CD4-positive, CD25-positive, alpha-beta regulatory T cell (primary cell): ENCODE results near the gene ZNF518B. TPM values are rescaled to one million over a fixed set of nuclear protein-coding genes. Genes with fewer than 3 reads are reported as not detected.
"Not testable (repeated sequence)": the region's sequence is repeated elsewhere in the genome, so short reads cannot be mapped to it uniquely, and the experiment has no call there.

Experiments
- ATAC-seq, 2 donors: fragments of 150-1000 bp; cut with Tn5 transposase; one replicate each; pipeline ENCODE4 v1.10.0; 2021; ENCODE audit warnings: low read depth in 2 of 2, moderate number of reproducible peaks in 2 of 2, moderate library complexity in 1 of 2
- DNase-seq, 3 donors: peaks; one replicate each; pipeline versions ENCODE4 v3.0.0 to v3.0.0-alpha.2; 2012 to 2022; ENCODE audit warnings: mixed read lengths in 1 of 3
- H3K27ac ChIP-seq: one replicate; pipeline ENCODE4 v1.7.0; 2013; ENCODE audit warnings: mild to moderate bottlenecking, low read length; ENCODE audit not compliant: insufficient read depth, poor library complexity, severe bottlenecking
- H3K27me3 ChIP-seq: one replicate; pipeline ENCODE4 v1.7.0; 2013; ENCODE audit warnings: low read length; ENCODE audit not compliant: control insufficient read depth, insufficient read depth
- H3K36me3 ChIP-seq: one replicate; pipeline ENCODE4 v1.7.0; 2013; ENCODE audit warnings: mild to moderate bottlenecking, low read length, moderate library complexity; ENCODE audit not compliant: control insufficient read depth, insufficient read depth
- H3K4me1 ChIP-seq: 2 replicates; pipeline ENCODE4 v1.7.0; 2013; ENCODE audit warnings: mild to moderate bottlenecking, low read length; ENCODE audit not compliant: insufficient read depth, control insufficient read depth, poor library complexity, severe bottlenecking
- H3K4me3 ChIP-seq: one replicate; pipeline ENCODE4 v1.7.0; 2013; ENCODE audit warnings: low read depth, mild to moderate bottlenecking, low read length, moderate library complexity
- H3K9me3 ChIP-seq, 2 experiments: 1 replicate in 1 of 2; 2 replicates in 1 of 2; pipeline ENCODE4 v1.7.0; 2013; ENCODE audit warnings: low read length in 2 of 2, mild to moderate bottlenecking in 1 of 2, moderate library complexity in 1 of 2; ENCODE audit not compliant: control insufficient read depth in 2 of 2
- H3K27ac Mint-ChIP-seq, 3 donors: one replicate each; pipeline ENCODE4 v1.8.0; 2020 to 2022; ENCODE audit warnings: mild to moderate bottlenecking in 3 of 3, mixed read lengths in 3 of 3, moderate library complexity in 2 of 3
- H3K27me3 Mint-ChIP-seq: one replicate; pipeline ENCODE4 v1.8.0; 2022; ENCODE audit warnings: mild to moderate bottlenecking, mixed read lengths
- H3K36me3 Mint-ChIP-seq: one replicate; pipeline ENCODE4 v1.8.0; 2020; ENCODE audit warnings: mixed read lengths
- H3K4me1 Mint-ChIP-seq, 4 donors: one replicate each; pipeline ENCODE4 v1.8.0; 2020 to 2022; ENCODE audit warnings: mixed read lengths in 4 of 4, mild to moderate bottlenecking in 1 of 4
- H3K4me3 Mint-ChIP-seq, 4 donors: one replicate each; pipeline ENCODE4 v1.8.0; 2020 to 2022; ENCODE audit warnings: mild to moderate bottlenecking in 4 of 4, mixed read lengths in 4 of 4, moderate library complexity in 3 of 4
- H3K9me3 Mint-ChIP-seq, 7 donors: one replicate each; pipeline ENCODE4 v1.8.0; 2020 to 2022; ENCODE audit warnings: mixed read lengths in 7 of 7, mild to moderate bottlenecking in 3 of 7, moderate library complexity in 2 of 7
- polyA plus RNA-seq, 4 donors: library from polyadenylated mRNA; unstranded; fragments of 300-500 nt; fragmentation: Illumina TruSeq; gene quantifications; one replicate each; pipeline ENCODE4 v1.2.3, GENCODE V29; 2021
- total RNA-seq: library from RNA; stranded (reverse); gene quantifications from one replicate; pipeline ENCODE4 v1.2.3, GENCODE V29; 2022

Gene ZNF518B
- total and polyA plus RNA-seq, 5 donors from 2014 or later, result 9.0 to 22.9 (median 11.5) TPM

- H3K27ac Mint-ChIP-seq, result no peak overlapping the region
- Histone ChIP-seq H3K27me3 (no peaks in the 10 kb centered on the region), H3K4me1 (no peaks in the 10 kb centered on the region), H3K27ac (no peak overlapping the region), H3K4me3 (no peak overlapping the region), H3K36me3 (no peaks in the 10 kb centered on the region), H3K9me3 (peaks cover 16 to 17% of the 10 kb centered on the region in 2 experiments)
- ATAC-seq, result no peak
- H3K36me3 Mint-ChIP-seq, result peaks cover 20% of the 10 kb centered on the region
- H3K4me1 Mint-ChIP-seq, result peaks cover 0 to 3% (median 1%) of the 10 kb centered on the region in 4 donors
- DNase-seq, result no peak
- no peak overlapping the region for H3K4me3 Mint-ChIP-seq
- H3K27me3 Mint-ChIP-seq, result no peaks in the 10 kb centered on the region
- H3K9me3 Mint-ChIP-seq, result peaks cover 2 to 22% (median 6%) of the 10 kb centered on the region in 7 donors
Observed at GRCh38 chr4:10437735-10438134, 19.5 kb downstream of the ZNF518B start.

- H3K4me1 ChIP-seq, ATAC-seq, H3K4me1 Mint-ChIP-seq, DNase-seq, H3K27me3 ChIP-seq, H3K36me3 ChIP-seq, H3K4me3 Mint-ChIP-seq, H3K36me3 Mint-ChIP-seq, H3K27ac Mint-ChIP-seq, H3K27ac ChIP-seq, H3K9me3 ChIP-seq, H3K4me3 ChIP-seq: not testable (repeated sequence)
- H3K27me3 Mint-ChIP-seq, result peaks cover 12% of the 10 kb centered on the region
- H3K9me3 Mint-ChIP-seq, result peaks cover 1 to 18% (median 8%) of the 10 kb centered on the region in 7 donors
Observed at GRCh38 chr4:10427680-10428079, 29.5 kb downstream of the ZNF518B start.

GRCh38 chr4:10421344-10422055 lies 35.7 kb downstream of the ZNF518B start:
- ATAC-seq, result no peak
- peaks cover 12% of the 10 kb centered on the region for H3K27me3 Mint-ChIP-seq
- Histone ChIP-seq H3K27me3 (no peaks in the 10 kb centered on the region), H3K4me3 (no peak overlapping the region), H3K27ac (no peak overlapping the region), H3K36me3 (no peaks in the 10 kb centered on the region), H3K9me3 (no peaks in the 10 kb centered on the region), H3K4me1 (no peaks in the 10 kb centered on the region)
- peaks cover 3% of the 10 kb centered on the region for H3K36me3 Mint-ChIP-seq
- H3K27ac Mint-ChIP-seq, result peak overlapping the region; percentile 54 to 77 (median 66)
- DNase-seq, result peak in 2 of 3 donors; percentile 23 to 24
- H3K9me3 Mint-ChIP-seq, result peaks cover 0 to 11% (median 2%) of the 10 kb centered on the region in 7 donors
- peaks cover 0 to 6% (median 4%) of the 10 kb centered on the region in 4 donors for H3K4me1 Mint-ChIP-seq
- H3K4me3 Mint-ChIP-seq, result peak overlapping the region in 1 of 4 donors; percentile 32

- Histone ChIP-seq H3K27ac (no peak overlapping the region), H3K4me3 (no peak overlapping the region), H3K9me3 (no peaks in the 10 kb centered on the region), H3K36me3 (no peaks in the 10 kb centered on the region), H3K27me3 (no peaks in the 10 kb centered on the region), H3K4me1 (no peaks in the 10 kb centered on the region)
- H3K9me3 Mint-ChIP-seq, result peaks cover 0 to 3% (median 0%) of the 10 kb centered on the region in 7 donors
- no peaks in the 10 kb centered on the region for H3K36me3 Mint-ChIP-seq
- ATAC-seq, result no peak
- DNase-seq, result no peak
- no peaks in the 10 kb centered on the region for H3K27me3 Mint-ChIP-seq
- H3K4me3 Mint-ChIP-seq, result no peak overlapping the region
- H3K4me1 Mint-ChIP-seq, result peaks cover 0 to 8% (median 5%) of the 10 kb centered on the region in 4 donors
- H3K27ac Mint-ChIP-seq, result no peak overlapping the region
Observed at GRCh38 chr4:10417740-10418139, 39.5 kb downstream of the ZNF518B start.

- DNase-seq (peak in 2 of 3 donors; percentile 4 to 38), ATAC-seq (no peak)
- H3K27me3 Mint-ChIP-seq, result no peaks in the 10 kb centered on the region
Observed at GRCh38 chr4:10416441-10416840, 40.8 kb downstream of the ZNF518B start.

GRCh38 chr4:10413177-10413576 lies 44.0 kb downstream of the ZNF518B start:
- peaks cover 0 to 4% (median 2%) of the 10 kb centered on the region in 4 donors for H3K4me1 Mint-ChIP-seq
- Histone ChIP-seq H3K27ac (no peak overlapping the region), H3K27me3 (no peaks in the 10 kb centered on the region), H3K9me3 (no peaks in the 10 kb centered on the region), H3K4me1 (no peaks in the 10 kb centered on the region), H3K4me3 (no peak overlapping the region), H3K36me3 (no peaks in the 10 kb centered on the region)
- H3K4me3 Mint-ChIP-seq, result no peak overlapping the region
- H3K27ac Mint-ChIP-seq, result no peak overlapping the region
- H3K9me3 Mint-ChIP-seq, result peaks cover 0 to 1% (median 0%) of the 10 kb centered on the region in 7 donors
- no peaks in the 10 kb centered on the region for H3K36me3 Mint-ChIP-seq
- ATAC-seq (no peak), DNase-seq (no peak)
- H3K27me3 Mint-ChIP-seq, result no peaks in the 10 kb centered on the region

More at GRCh38 chr4:10416441-10416840, 40.8 kb downstream of the ZNF518B start:
- Histone ChIP-seq H3K27me3 (no peaks in the 10 kb centered on the region), H3K9me3 (no peaks in the 10 kb centered on the region), H3K36me3 (no peaks in the 10 kb centered on the region), H3K27ac (no peak overlapping the region), H3K4me3 (no peak overlapping the region), H3K4me1 (no peaks in the 10 kb centered on the region)
- Mint-ChIP-seq H3K4me3 (no peak overlapping the region), H3K4me1 (peaks cover 0 to 8% (median 5%) of the 10 kb centered on the region in 4 donors), H3K36me3 (no peaks in the 10 kb centered on the region), H3K9me3 (peaks cover 0 to 3% (median 0%) of the 10 kb centered on the region in 7 donors), H3K27ac (no peak overlapping the region)

GRCh38 chr4:10405672-10406071 lies 51.6 kb downstream of the ZNF518B start:
- Histone ChIP-seq H3K4me1 (no peaks in the 10 kb centered on the region), H3K36me3 (no peaks in the 10 kb centered on the region), H3K27ac (no peak overlapping the region), H3K9me3 (no peaks in the 10 kb centered on the region), H3K27me3 (peaks cover 4% of the 10 kb centered on the region), H3K4me3 (no peak overlapping the region)
- no peak overlapping the region for H3K4me3 Mint-ChIP-seq
- H3K27me3 Mint-ChIP-seq, result peaks cover under 1% of the 10 kb centered on the region
- DNase-seq (no peak), ATAC-seq (no peak)
- H3K27ac Mint-ChIP-seq, result no peak overlapping the region
- no peaks in the 10 kb centered on the region for H3K9me3 Mint-ChIP-seq
- no peaks in the 10 kb centered on the region for H3K36me3 Mint-ChIP-seq
- H3K4me1 Mint-ChIP-seq, result no peaks in the 10 kb centered on the region
